ENCODE measurements around the gene FRMPD4.
"Not testable (repeated sequence)": the region's sequence is repeated elsewhere in the genome, so short reads cannot be mapped to it uniquely, and the experiment has no call there.

The FRMPD4 gene

GRCh38 chrX:12446342-12447075 is 308.2 kb downstream of the FRMPD4 start:
- no peak for DNase-seq

- DNase-seq: no peak
Observed at GRCh38 chrX:12447448-12448064, 309.3 kb downstream of the FRMPD4 start.

GRCh38 chrX:12452268-12452667 is 314.0 kb downstream of the FRMPD4 start:
- DNase-seq: no peak

GRCh38 chrX:12460929-12461328 is 322.7 kb downstream of the FRMPD4 start:
- DNase-seq: no peak

GRCh38 chrX:12463052-12463451 is 324.8 kb downstream of the FRMPD4 start:
- DNase-seq: no peak

- no peak for DNase-seq
Observed at GRCh38 chrX:12463873-12464272, 325.6 kb downstream of the FRMPD4 start.

- DNase-seq: no peak
Observed at GRCh38 chrX:12467321-12467720, 329.0 kb downstream of the FRMPD4 start.

GRCh38 chrX:12469296-12469695 is 331.0 kb downstream of the FRMPD4 start:
- no peak for DNase-seq

GRCh38 chrX:12471061-12471460 is 332.8 kb downstream of the FRMPD4 start:
- DNase-seq: no peak

- no peak for DNase-seq
Observed at GRCh38 chrX:12480956-12481355, 342.7 kb downstream of the FRMPD4 start.

GRCh38 chrX:12488220-12488619 is 349.9 kb downstream of the FRMPD4 start:
- DNase-seq: no peak

GRCh38 chrX:12488771-12489170 is 350.5 kb downstream of the FRMPD4 start:
- DNase-seq: no peak

- DNase-seq: no peak
Observed at GRCh38 chrX:12489341-12489740, 351.1 kb downstream of the FRMPD4 start.

GRCh38 chrX:12494400-12495138 is 356.3 kb downstream of the FRMPD4 start:
- no peak for DNase-seq

- no peak for DNase-seq
Observed at GRCh38 chrX:12496343-12496742, 358.1 kb downstream of the FRMPD4 start.

GRCh38 chrX:12497832-12498591 is 359.7 kb downstream of the FRMPD4 start:
- DNase-seq: peak; percentile 7 to 23 (median 18)

- no peak for DNase-seq
Observed at GRCh38 chrX:12505127-12505526, 366.9 kb downstream of the FRMPD4 start.

GRCh38 chrX:12515384-12515783 is 377.1 kb downstream of the FRMPD4 start:
- peak in 1 of 3 donors; percentile 10 for DNase-seq

- DNase-seq: no peak
Observed at GRCh38 chrX:12526306-12526705, 388.0 kb downstream of the FRMPD4 start.

- not testable (repeated sequence) for DNase-seq
Observed at GRCh38 chrX:12538096-12538495, 399.8 kb downstream of the FRMPD4 start.

- DNase-seq: not testable (repeated sequence)
Observed at GRCh38 chrX:12542251-12542650, 404.0 kb downstream of the FRMPD4 start.

- DNase-seq: no peak
Observed at GRCh38 chrX:12548341-12548740, 410.1 kb downstream of the FRMPD4 start.

GRCh38 chrX:12548746-12549145 is 410.5 kb downstream of the FRMPD4 start:
- DNase-seq: peak in 2 of 3 donors; percentile 19
